IMR-90 (cell line): Measurements from ENCODE around the gene SOST. TPM values are rescaled to one million over a fixed set of nuclear protein-coding genes. Genes with fewer than 3 reads are reported as not detected.

Source experiments
- ATAC-seq: fragments of 200-7000 bp; cut with Tn5 transposase; 2 replicates; pipeline ENCODE4 v1.9.1; 2020; ENCODE audit warnings: low read depth, mild to moderate bottlenecking, moderate library complexity
- BruUV-seq: library from RNA; stranded (reverse); fragments of 400-500 nt; replicated peaks from 2 replicates; lab custom pipeline; 2021; lab: Mats Ljungman, UMichigan
- CTCF ChIA-PET: fragments of 300-600 bp; formaldehyde crosslinking; extraction: SDS; loops from one replicate; lab custom pipeline; 2021; ENCODE audit warnings: antibody characterized with exemption; lab: Yijun Ruan, JAX
- POLR2A ChIA-PET: fragments of 300-600 bp; sonication (Branson Sonifier 250); formaldehyde crosslinking; loops from one replicate; lab custom pipeline; 2022; ENCODE audit warnings: antibody characterized with exemption; ENCODE audit not compliant: unreplicated experiment; lab: Charles Lee
- DNase-seq: peaks from one replicate; pipeline ENCODE4 v3.0.0; 2013
- H2AFZ ChIP-seq: replicated peaks from 2 replicates; pipeline ENCODE3; 2013; ENCODE audit warnings: low read length, mild to moderate bottlenecking; ENCODE audit not compliant: poor library complexity
- H2AK5ac ChIP-seq: 2 replicates; pipeline ENCODE4 v1.6.1; 2013; ENCODE audit warnings: low read depth, low read length, inconsistent platforms
- H2AK9ac ChIP-seq: replicated peaks from 2 replicates; pipeline ENCODE3; 2013; ENCODE audit warnings: mild to moderate bottlenecking, low read depth, low read length, moderate library complexity; ENCODE audit not compliant: poor library complexity
- H2BK120ac ChIP-seq: 2 replicates; pipeline ENCODE4 v1.6.1; 2013; ENCODE audit warnings: low read depth, low read length, inconsistent platforms
- H2BK15ac ChIP-seq: 3 replicates; pipeline ENCODE4 v1.6.1; 2013; ENCODE audit warnings: low read depth, low read length, inconsistent platforms
- H2BK20ac ChIP-seq: 2 replicates; pipeline ENCODE4 v1.6.1; 2013; ENCODE audit warnings: low read depth, mild to moderate bottlenecking, inconsistent platforms, low read length, moderate library complexity
- H2BK5ac ChIP-seq: 2 replicates; pipeline ENCODE4 v1.6.1; 2013; ENCODE audit warnings: mild to moderate bottlenecking, low read depth, low read length, inconsistent platforms; ENCODE audit not compliant: poor library complexity, severe bottlenecking
- H3K14ac ChIP-seq: replicated peaks from 2 replicates; pipeline ENCODE4 v1.6.1; 2013; ENCODE audit warnings: low read depth, low read length, inconsistent platforms
- H3K18ac ChIP-seq: 2 replicates; pipeline ENCODE4 v1.6.1; 2013; ENCODE audit warnings: low read depth, low read length, control low read depth
- H3K23ac ChIP-seq: 2 replicates; pipeline ENCODE4 v1.6.1; 2013; ENCODE audit warnings: low read depth, low read length, inconsistent platforms
- H3K27ac ChIP-seq: 2 replicates; pipeline ENCODE4 v1.5.1; 2013; ENCODE audit warnings: mild to moderate bottlenecking, control low read depth, low read length; ENCODE audit not compliant: insufficient read depth
- H3K27me3 ChIP-seq: 2 replicates; pipeline ENCODE4 v1.6.1; 2013; ENCODE audit warnings: low read length; ENCODE audit not compliant: control insufficient read depth, insufficient read depth
- H3K36me3 ChIP-seq: 2 replicates; pipeline ENCODE4 v1.6.1; 2013; ENCODE audit warnings: low read length, mixed read lengths; ENCODE audit not compliant: control insufficient read depth, insufficient read depth
- H3K4ac ChIP-seq: 2 replicates; pipeline ENCODE4 v1.6.1; 2013; ENCODE audit warnings: low read depth, low read length, inconsistent platforms
- H3K4me1 ChIP-seq: 2 replicates; pipeline ENCODE4 v1.6.1; 2013; ENCODE audit warnings: low read length, mixed read lengths; ENCODE audit not compliant: control insufficient read depth, insufficient read depth
- H3K4me2 ChIP-seq: 2 replicates; pipeline ENCODE4 v1.6.1; 2013; ENCODE audit warnings: low read depth, mild to moderate bottlenecking, control low read depth, low read length, moderate library complexity
- H3K4me3 ChIP-seq: 2 replicates; pipeline ENCODE4 v1.5.1; 2013; ENCODE audit warnings: low read depth, mild to moderate bottlenecking, control low read depth, low read length, moderate library complexity; ENCODE audit not compliant: insufficient read depth
- H3K56ac ChIP-seq: 2 replicates; pipeline ENCODE4 v1.6.1; 2013; ENCODE audit warnings: low read length, inconsistent platforms; ENCODE audit not compliant: insufficient read depth; ENCODE audit errors: extremely low read depth
- H3K79me1 ChIP-seq, 2 experiments: 2 replicates each; pipeline ENCODE4 v1.6.1; 2013; ENCODE audit warnings: low read length in 2 of 2, inconsistent platforms in 1 of 2, low read depth in 1 of 2
- H3K9ac ChIP-seq: 2 replicates; pipeline ENCODE4 v1.6.1; 2013; ENCODE audit warnings: low read depth, low read length, control low read depth
- H3K9me1 ChIP-seq: 2 replicates; pipeline ENCODE4 v1.6.1; 2013; ENCODE audit warnings: low read length, inconsistent platforms; ENCODE audit not compliant: insufficient read depth
- H3K9me3 ChIP-seq: 2 replicates; pipeline ENCODE4 v1.6.1; 2013; ENCODE audit warnings: low read length; ENCODE audit not compliant: control insufficient read depth, insufficient read depth
- H4K20me1 ChIP-seq: 2 replicates; pipeline ENCODE4 v1.6.1; 2013; ENCODE audit warnings: low read length, inconsistent platforms; ENCODE audit not compliant: insufficient read depth
- H4K5ac ChIP-seq: 2 replicates; pipeline ENCODE4 v1.6.1; 2013; ENCODE audit warnings: mild to moderate bottlenecking, low read depth, low read length, control low read depth
- H4K8ac ChIP-seq, 2 experiments: 2 replicates each; pipeline ENCODE4 v1.6.1; 2013; ENCODE audit warnings: low read depth in 2 of 2, low read length in 2 of 2, control low read depth in 1 of 2, inconsistent platforms in 1 of 2
- H4K91ac ChIP-seq: 2 replicates; pipeline ENCODE4 v1.6.1; 2013; ENCODE audit warnings: low read depth, low read length, inconsistent platforms; ENCODE audit not compliant: insufficient read depth
- BHLHE40 ChIP-seq: fragments of 150-350 bp; IDR thresholded peaks from 2 replicates; pipeline ENCODE4 v1.6.1; 2016; ENCODE audit warnings: mild to moderate bottlenecking, low read depth, low read length
- CEBPB ChIP-seq: IDR thresholded peaks from 2 replicates; pipeline ENCODE4 v1.6.1; 2012; ENCODE audit warnings: low read depth, low read length, improper control_type of control experiment
- CHD1 ChIP-seq: IDR thresholded peaks from 2 replicates; pipeline ENCODE4 v1.6.1; 2012; ENCODE audit warnings: low read depth, low read length, improper control_type of control experiment
- FOS ChIP-seq: fragments of 150-350 bp; IDR thresholded peaks from 2 replicates; pipeline ENCODE4 v1.6.1; 2016; ENCODE audit warnings: low read depth, low read length
- MAFK ChIP-seq: IDR thresholded peaks from 2 replicates; pipeline ENCODE4 v1.6.1; 2012; ENCODE audit warnings: low read depth, low read length, improper control_type of control experiment
- MAZ ChIP-seq: IDR thresholded peaks from 2 replicates; pipeline ENCODE4 v1.6.1; 2012; ENCODE audit warnings: low read depth, mild to moderate bottlenecking, low read length, improper control_type of control experiment, moderate library complexity, borderline replicate concordance
- MXI1 ChIP-seq: IDR thresholded peaks from 2 replicates; pipeline ENCODE4 v1.6.1; 2012; ENCODE audit warnings: low read depth, mild to moderate bottlenecking, low read length, moderate library complexity, borderline replicate concordance
- NFE2L2 ChIP-seq: fragments of 150-350 bp; IDR thresholded peaks from 2 replicates; pipeline ENCODE4 v1.6.1; 2016; ENCODE audit warnings: low read depth, mild to moderate bottlenecking, low read length
- POLR2A ChIP-seq: IDR thresholded peaks from 2 replicates; pipeline ENCODE4 v1.6.1; 2012; ENCODE audit warnings: mild to moderate bottlenecking, low read depth, low read length
- RAD21 ChIP-seq: IDR thresholded peaks from 2 replicates; pipeline ENCODE4 v1.6.1; 2012; ENCODE audit warnings: low read length, improper control_type of control experiment
- RCOR1 ChIP-seq: IDR thresholded peaks from 2 replicates; pipeline ENCODE4 v1.6.1; 2012; ENCODE audit warnings: mild to moderate bottlenecking, low read length, improper control_type of control experiment; ENCODE audit not compliant: insufficient replicate concordance
- RFX5 ChIP-seq: IDR thresholded peaks from 2 replicates; pipeline ENCODE4 v1.8.0; 2012; ENCODE audit warnings: low read depth, mild to moderate bottlenecking, low read length, moderate library complexity
- SMC3 ChIP-seq: fragments of 150-350 bp; IDR thresholded peaks from 2 replicates; pipeline ENCODE4 v1.6.1; 2016; ENCODE audit warnings: low read depth, mild to moderate bottlenecking, antibody characterized with exemption, low read length, moderate library complexity
- WGBS, 2 experiments: methylation state at CpG; one replicate each; pipeline versions ENCODE4 v1.1.5 to v1.1.7; 2013; ENCODE audit warnings: missing lambda C conversion rate in 2 of 2; ENCODE audit not compliant: insufficient read length in 1 of 2; ENCODE audit errors: extremely low coverage in 2 of 2; 5-methylcytosine and 5-hydroxymethylcytosine counted together
- dilution Hi-C: fragments of 300-500 bp; cut with HindIII; formaldehyde crosslinking; loops from one replicate; pipeline ENCODE4 v1.14.3; 2018; ENCODE audit warnings: low sequenced_read_pairs; ENCODE audit not compliant: unreplicated experiment
- in situ Hi-C: fragments of 300-500 bp; cut with MboI; formaldehyde crosslinking; loops from 3 replicates; pipeline ENCODE4 v1.14.3; 2019; ENCODE audit warnings: low sequenced_read_pairs, inconsistent platforms, mixed read lengths
- intact Hi-C: fragments of 100-400 bp; cut with micrococcal nuclease; formaldehyde crosslinking; loops from 2 replicates; pipeline ENCODE4 v1.10.0; 2022
- polyA plus RNA-seq, 3 experiments: library from polyadenylated mRNA; depleted of rRNA; stranded (reverse); fragments of >200 nt; gene quantifications; 2 replicates each; pipeline ENCODE4 v1.2.3, GENCODE V29; 2012; ENCODE audit warnings: low replicate concordance in 1 of 3
- total RNA-seq: library from RNA; depleted of rRNA; stranded (reverse); fragments of >200 nt; gene quantifications from 2 replicates; pipeline ENCODE4 v1.2.3, GENCODE V29; 2012
- TF ChIP-seq, protein P1 (sequence below): conservative IDR thresholded peaks from 2 replicates; pipeline ENCODE4 v1.5.1; 2012; ENCODE audit warnings: mild to moderate bottlenecking, low read depth, low read length, improper control_type of control experiment
- TF ChIP-seq, protein P2 (sequence below): fragments of 150-350 bp; IDR thresholded peaks from 2 replicates; pipeline ENCODE4 v1.6.1; 2017; ENCODE audit warnings: mild to moderate bottlenecking, antibody characterized with exemption, low read length, low read depth
- TF ChIP-seq, protein P3 (sequence below): fragments of 150-350 bp; IDR thresholded peaks from 2 replicates; pipeline ENCODE4 v1.6.1; 2016; ENCODE audit warnings: low read depth, mild to moderate bottlenecking, low read length, moderate library complexity, borderline replicate concordance

SOST gene
- total and polyA plus RNA-seq, 2 of the 4 experiments (the other 2 are of a cell fraction), result not detected

DNA sequence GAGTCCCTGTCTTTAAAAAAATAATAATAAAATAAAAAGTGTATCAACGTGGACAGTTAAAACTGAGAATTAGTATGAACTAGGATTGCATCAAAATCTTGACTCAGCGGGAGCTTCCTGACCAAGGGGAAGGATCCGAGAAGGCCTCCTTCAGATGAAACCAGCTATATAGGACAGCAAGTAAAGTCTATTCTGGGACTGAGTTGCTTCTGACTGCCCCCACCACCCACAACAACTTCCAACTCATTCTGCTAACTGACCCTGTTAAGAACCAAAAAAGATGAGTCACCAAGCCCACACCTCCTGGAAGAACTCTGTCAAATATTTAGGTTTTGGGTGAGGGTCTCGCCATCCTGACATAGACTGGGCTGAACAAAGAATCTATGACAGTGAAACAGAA, 49.5 kb upstream of the SOST start:
- dilution Hi-C loops, result no loop called here
- peaks cover 14% of the 10 kb centered on the region for H3K36me3 ChIP-seq
- no peaks in the 10 kb centered on the region for H3K9me3 ChIP-seq
- H4K8ac ChIP-seq, result no peak overlapping the region
- intact Hi-C loops, result no loop called here
- H3K4me3 ChIP-seq, result no peak overlapping the region
- H3K79me1 ChIP-seq, result peaks cover 0 to 4% of the 10 kb centered on the region in 2 experiments; a peak in 1 of 4 replicates
- H3K27ac ChIP-seq, result no peak overlapping the region
- H3K4ac ChIP-seq, result no peak overlapping the region
- H3K27me3 ChIP-seq, result no peaks in the 10 kb centered on the region
- H4K5ac ChIP-seq, result no peak overlapping the region
- H3K9me1 ChIP-seq, result 0 out of 2 replicates have a peak, but pooled peaks cover 3% of the 10 kb centered on the region
- H2AFZ ChIP-seq, result no peak overlapping the region
- no peak overlapping the region for H2AK9ac ChIP-seq
- no TSS peak for BruUV-seq
- H4K91ac ChIP-seq, result no peak overlapping the region
- no peak overlapping the region for H2BK20ac ChIP-seq
- no peak overlapping the region for H3K23ac ChIP-seq
- H2BK120ac ChIP-seq, result no peak overlapping the region
- H2AK5ac ChIP-seq, result no peak overlapping the region
- ChIA-PET POLR2A (no interaction called here), CTCF (no interaction called here)
- ATAC-seq, result no peak
- H3K4me2 ChIP-seq, result no peak overlapping the region
- peaks cover 5% of the 10 kb centered on the region; the same call in 1 of the 2 replicates for H4K20me1 ChIP-seq
- TF ChIP-seq CEBPB (no peak), NFE2L2 (no peak), CHD1 (no peak), MXI1 (no peak), BHLHE40 (no peak), RAD21 (no peak), SMC3 (no peak), POLR2A (no peak), RFX5 (no peak), FOS (no peak), RCOR1 (no peak), MAZ (no peak), MAFK (no peak)
- TF ChIP-seq, protein P1, sequence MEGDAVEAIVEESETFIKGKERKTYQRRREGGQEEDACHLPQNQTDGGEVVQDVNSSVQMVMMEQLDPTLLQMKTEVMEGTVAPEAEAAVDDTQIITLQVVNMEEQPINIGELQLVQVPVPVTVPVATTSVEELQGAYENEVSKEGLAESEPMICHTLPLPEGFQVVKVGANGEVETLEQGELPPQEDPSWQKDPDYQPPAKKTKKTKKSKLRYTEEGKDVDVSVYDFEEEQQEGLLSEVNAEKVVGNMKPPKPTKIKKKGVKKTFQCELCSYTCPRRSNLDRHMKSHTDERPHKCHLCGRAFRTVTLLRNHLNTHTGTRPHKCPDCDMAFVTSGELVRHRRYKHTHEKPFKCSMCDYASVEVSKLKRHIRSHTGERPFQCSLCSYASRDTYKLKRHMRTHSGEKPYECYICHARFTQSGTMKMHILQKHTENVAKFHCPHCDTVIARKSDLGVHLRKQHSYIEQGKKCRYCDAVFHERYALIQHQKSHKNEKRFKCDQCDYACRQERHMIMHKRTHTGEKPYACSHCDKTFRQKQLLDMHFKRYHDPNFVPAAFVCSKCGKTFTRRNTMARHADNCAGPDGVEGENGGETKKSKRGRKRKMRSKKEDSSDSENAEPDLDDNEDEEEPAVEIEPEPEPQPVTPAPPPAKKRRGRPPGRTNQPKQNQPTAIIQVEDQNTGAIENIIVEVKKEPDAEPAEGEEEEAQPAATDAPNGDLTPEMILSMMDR, result no peak
- TF ChIP-seq, protein P2, sequence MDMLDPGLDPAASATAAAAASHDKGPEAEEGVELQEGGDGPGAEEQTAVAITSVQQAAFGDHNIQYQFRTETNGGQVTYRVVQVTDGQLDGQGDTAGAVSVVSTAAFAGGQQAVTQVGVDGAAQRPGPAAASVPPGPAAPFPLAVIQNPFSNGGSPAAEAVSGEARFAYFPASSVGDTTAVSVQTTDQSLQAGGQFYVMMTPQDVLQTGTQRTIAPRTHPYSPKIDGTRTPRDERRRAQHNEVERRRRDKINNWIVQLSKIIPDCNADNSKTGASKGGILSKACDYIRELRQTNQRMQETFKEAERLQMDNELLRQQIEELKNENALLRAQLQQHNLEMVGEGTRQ, result no peak
- TF ChIP-seq, protein P3, sequence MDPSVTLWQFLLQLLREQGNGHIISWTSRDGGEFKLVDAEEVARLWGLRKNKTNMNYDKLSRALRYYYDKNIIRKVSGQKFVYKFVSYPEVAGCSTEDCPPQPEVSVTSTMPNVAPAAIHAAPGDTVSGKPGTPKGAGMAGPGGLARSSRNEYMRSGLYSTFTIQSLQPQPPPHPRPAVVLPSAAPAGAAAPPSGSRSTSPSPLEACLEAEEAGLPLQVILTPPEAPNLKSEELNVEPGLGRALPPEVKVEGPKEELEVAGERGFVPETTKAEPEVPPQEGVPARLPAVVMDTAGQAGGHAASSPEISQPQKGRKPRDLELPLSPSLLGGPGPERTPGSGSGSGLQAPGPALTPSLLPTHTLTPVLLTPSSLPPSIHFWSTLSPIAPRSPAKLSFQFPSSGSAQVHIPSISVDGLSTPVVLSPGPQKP, result no peak
- no peak overlapping the region for H3K56ac ChIP-seq
- in situ Hi-C loops, result no loop called here
- no CpG with 5 or more reads among the region's 4 CpGs for WGBS, 2 experiments
- H2BK15ac ChIP-seq, result no peak overlapping the region
- no peak for DNase-seq
- no peak overlapping the region for H2BK5ac ChIP-seq
- H3K9ac ChIP-seq, result no peak overlapping the region
- no peak overlapping the region for H3K14ac ChIP-seq
- peaks cover 2% of the 10 kb centered on the region; the same call in 1 of the 2 replicates for H3K4me1 ChIP-seq
- no peak overlapping the region for H3K18ac ChIP-seq
